HG03175 (cell line): ENCODE results near the gene PRR5.

Source experiments
- ATAC-seq: cut with Tn5 transposase; IDR thresholded peaks from one replicate; pipeline ENCODE4 v1.9.1; 2021; ENCODE audit warnings: mild to moderate bottlenecking, moderate library complexity; ENCODE audit not compliant: unreplicated experiment

The PRR5 gene

GRCh38 chr22:44691796-44692661, 10.0 kb upstream of the PRR5 start:
- ATAC-seq = no peak

GRCh38 chr22:44692662-44693007, 9.4 kb upstream of the PRR5 start:
- no peak for ATAC-seq

DNA sequence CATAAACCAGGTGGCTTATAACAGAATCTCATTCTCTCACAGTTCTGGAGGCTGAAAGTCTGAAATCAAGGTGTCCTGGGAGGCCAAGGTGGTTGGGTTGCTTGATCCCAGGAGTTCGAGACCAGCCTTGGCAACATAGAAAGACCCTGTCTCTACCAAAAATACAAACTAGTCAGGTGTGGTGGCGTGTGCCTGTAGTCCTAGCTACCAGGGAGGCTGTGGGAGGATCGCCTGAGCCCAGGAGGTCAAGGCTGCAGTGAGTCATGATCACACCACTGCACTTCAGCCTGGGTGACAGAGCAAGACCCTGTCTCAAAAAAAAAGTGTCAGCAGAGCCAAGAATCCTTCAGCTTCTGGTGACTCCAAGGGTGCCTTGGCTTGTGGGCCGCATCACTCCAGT, 8.9 kb upstream of the PRR5 start:
- no peak for ATAC-seq

GRCh38 chr22:44693756-44694155, 8.2 kb upstream of the PRR5 start:
- no peak for ATAC-seq

DNA sequence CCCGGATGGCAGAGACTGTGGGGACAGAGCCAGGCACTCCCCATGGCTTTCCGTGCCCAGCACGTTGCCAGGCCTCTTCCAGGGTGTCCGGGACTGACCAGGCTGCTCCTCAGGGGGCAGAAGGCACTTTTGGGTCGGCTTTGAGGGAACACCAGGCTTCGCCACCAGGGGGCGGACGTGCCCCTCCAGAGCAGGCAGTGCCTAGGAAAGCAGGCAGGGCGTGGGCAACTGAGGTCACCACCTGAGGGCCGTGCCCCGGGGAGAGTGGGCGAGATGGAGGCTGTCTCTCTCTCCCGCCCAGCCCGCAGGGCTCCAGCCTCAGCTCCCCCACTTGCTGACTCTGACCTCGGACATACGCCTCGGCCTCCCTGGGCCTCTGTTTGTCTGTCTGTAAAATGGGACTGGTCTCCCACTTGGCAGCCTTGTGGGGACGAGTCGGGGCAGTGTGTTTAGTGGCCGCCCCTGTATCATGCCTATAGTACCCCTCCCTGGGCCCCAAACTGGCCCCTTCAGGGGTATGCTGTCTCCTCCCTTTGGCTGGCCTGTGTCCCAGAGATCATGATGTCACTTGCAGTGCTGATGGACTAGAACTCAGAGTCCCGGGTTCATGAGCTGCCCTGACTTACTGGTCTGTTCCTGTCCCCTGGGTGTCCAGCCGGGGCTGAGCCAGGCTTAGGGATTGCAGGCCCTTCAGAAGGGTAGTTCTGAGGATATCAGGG, 4.4 kb upstream of the PRR5 start:
- ATAC-seq = no peak

DNA sequence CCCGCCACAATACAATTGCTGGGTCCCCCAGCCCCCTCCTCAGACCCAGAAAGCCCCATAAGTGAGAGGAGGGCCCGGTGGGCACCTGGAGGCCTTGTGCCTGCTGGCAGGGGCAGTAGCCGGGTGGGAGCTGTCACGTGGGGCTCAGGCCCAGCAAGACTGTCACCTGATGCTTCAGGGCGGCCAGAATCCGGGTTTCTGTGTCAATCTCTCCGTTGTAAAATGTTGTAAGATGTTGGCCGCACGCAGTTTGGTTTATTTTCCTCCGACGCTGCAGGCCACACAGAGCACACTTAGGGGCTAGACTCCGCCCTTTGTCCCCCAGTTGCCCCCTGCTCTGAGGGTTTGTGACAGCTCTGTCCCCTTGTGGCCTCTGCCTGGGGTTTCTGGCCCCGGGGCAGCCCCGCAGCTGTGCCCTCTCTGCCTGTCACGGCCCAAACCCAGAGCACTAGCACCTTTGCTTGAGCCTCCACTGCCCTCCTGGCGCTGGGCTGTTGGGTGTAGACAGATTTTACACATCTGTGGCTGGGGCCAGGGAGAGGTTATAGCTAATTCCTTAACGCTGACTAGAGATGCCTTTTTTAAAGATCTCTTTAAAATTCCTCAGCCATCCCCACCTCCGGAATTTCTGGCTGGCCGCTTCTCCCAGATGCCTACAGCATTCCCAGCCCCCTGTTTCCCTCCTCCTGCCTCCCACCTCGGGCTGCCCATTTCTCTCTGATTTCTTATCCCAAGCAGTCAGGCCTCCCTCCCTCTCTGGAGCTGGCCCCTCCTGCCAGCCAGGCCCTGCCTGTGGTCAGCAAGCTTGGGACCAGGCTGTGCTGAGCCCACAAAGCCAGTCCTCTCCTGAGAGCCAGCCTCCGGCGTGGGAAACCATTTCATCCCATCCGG, 3.2 kb upstream of the PRR5 start:
- no peak for ATAC-seq

DNA sequence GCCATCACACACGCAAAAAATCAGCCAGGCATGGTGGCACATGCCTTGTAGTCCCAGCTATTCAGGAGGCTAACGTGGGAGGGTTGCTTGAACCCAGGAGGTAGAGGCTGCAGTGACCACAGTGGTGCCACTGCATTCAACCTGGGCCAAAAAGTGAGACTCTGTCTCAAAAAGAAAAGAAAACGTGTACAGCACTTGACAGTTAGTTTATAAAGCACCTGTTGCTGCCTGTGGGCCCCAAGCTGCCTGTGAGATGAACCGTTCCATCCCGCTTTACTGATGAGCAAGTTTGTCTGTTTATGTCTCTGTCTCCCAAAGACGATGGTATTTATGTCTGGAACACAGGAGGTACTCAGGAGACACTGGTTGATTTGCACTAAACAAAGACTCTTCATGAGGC, 1.5 kb upstream of the PRR5 start:
- ATAC-seq = no peak

- ATAC-seq = no peak
Observed at GRCh38 chr22:44701187-44701790, 715 bp upstream of the PRR5 start.

DNA sequence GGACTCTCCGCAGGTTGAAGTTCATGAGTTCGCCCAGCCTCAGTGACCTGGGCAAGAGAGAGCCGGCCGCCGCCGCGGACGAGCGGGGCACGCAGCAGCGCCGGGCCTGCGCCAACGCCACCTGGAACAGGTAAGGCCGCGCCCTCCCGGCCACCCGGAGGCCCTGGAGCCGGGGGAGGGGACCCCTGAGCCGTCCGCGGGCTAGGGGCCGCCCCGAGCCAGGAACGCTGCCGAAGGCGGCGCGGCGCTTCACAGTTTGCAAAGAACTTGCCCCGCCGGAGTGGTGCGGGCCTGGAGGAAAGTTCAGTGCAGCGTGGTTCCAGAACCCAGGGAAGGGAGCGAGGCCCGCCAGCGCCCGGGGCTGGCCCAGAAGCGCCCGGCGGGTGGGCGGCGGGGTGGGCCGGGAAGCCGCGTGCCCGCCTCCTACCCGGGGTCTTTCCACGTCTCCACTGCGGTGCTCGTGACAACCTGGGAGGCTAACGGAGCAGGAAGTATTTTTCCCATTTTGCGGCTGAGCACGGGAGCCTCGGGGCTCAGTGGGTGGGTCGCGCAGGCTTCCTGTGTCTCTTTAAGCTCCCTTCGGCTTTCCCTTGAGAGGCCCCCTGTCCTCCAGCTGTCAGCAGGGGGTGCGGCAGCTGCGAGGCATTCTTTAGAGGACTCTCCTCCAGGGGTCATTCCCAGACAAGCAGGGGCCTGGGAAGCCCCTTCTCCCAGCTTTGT, 635 bp downstream of the PRR5 start:
- ATAC-seq = peak; percentile 28

GRCh38 chr22:44703255-44703870, 1.4 kb downstream of the PRR5 start:
- no peak for ATAC-seq

- ATAC-seq = no peak
Observed at GRCh38 chr22:44704159-44705021, 2.4 kb downstream of the PRR5 start.

DNA sequence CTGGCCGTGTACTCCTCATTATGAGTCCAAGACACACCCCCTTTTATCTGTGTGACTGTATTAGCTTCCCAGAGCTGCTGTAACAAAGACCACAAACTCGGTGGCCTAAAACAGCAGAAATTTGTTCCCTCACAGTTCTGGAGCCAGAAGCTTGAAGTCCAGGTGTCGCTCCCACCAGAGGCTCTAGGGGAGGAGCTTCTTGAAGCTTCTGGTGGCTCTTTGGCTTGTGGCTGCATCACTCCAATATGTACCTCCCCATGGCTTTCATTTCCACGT, 3.0 kb downstream of the PRR5 start:
- no peak for ATAC-seq

GRCh38 chr22:44706488-44706887, 4.5 kb downstream of the PRR5 start:
- ATAC-seq = no peak

- ATAC-seq = no peak
Observed at GRCh38 chr22:44707178-44707577, 5.2 kb downstream of the PRR5 start.

GRCh38 chr22:44707752-44708151, 5.7 kb downstream of the PRR5 start:
- no peak for ATAC-seq

DNA sequence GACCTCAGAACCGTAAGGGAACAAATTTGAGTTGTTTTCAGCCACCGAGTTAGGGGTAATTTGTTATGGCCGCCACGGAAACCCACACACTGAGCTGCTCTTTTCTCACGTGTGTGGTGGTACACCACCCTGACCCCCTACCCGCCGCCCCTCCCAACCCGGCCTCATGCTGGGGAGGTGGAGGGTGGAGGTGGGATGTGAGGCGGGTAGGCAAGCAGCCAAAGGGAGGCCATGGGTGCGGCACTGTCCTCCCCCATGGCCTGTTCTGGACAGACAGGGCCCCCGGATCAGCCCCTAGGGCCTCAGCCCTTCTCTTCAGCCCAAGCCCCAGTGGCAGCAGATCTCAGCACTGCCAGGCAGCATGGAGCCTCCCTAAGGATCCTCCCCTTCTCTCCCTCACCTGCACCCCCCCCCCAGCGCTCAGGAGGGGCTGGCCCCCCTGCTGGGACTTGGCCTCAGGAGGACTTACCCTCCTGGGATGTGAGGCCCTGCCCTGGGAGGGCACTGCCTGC, 7.9 kb downstream of the PRR5 start:
- ATAC-seq = no peak

DNA sequence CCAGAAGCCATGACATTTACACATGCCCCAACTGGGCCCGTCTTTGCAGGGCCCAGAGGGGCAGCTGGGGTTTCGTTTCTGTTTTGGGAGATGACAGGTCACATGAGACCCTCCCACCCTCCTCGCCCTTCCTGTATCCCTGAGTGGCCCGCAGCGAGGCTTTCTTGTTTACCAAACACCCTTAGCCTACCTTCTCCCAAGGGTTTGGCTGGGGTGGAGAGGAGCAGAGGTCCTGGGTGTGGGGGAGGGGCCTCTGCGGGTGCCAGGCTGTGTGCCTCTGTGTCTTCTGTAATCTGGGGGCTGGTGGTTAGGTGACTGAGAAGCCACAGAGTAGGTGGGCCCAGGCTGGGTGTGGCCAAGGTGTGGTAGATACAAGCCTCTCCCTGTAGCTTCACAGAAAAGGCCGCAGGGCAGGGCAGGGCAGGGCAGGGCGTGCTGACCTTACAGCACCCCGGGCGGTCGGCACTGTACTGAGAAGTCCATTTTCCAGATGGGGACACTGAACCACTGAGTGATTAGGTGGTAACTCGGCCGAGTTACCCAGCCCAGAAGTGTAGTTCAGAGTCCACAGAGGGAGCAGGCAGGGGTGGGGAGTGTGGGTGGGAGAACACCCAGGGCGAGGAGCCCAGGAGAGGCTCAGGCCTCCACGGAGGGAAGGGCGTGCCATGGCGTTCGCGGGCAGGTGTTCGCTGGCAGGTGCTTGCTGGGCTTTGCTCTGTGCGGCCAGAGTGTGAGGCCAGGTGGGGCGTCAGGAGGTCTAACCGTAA, 8.7 kb downstream of the PRR5 start:
- no peak for ATAC-seq

DNA sequence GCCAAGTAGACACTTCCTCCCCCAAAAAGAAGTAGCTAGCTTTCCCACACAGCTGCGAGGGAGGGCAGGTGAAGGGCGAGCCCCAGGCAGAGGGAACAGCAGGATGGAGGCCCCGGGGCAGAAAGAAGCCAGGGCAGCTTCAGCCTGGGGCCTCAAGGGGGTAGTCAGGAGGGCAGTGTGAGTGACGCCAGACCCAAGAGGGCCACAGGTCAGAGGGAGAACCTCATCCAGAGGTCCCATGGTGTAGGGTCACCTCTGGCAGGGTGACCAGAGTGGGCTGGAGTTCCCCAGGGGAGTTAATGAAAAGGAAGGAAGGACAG, 9.2 kb downstream of the PRR5 start:
- no peak for ATAC-seq
